Measurements from ENCODE around the gene FNDC8.
"Not testable (repeated sequence)": the region's sequence is repeated elsewhere in the genome, so short reads cannot be mapped to it uniquely, and the experiment has no call there.

FNDC8 gene

DNA sequence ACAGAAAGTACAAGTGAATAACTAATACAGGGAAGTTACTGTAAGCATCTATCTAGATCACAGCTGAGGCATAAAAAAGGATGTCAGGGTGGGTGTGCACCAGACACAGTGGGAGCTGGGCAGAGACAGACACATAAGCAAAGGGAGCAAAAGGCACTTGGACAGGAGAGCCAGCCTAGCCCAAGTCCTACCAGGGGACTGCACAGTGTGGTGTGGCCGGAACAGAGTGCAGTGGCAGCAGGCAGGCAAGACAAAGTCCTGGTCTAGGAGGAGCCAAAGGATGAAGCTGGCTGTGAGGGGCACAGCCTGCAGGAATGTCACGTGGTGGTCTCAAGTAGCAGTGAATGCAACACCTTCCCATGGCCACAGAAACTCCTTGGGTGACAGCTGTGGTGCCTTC, 23.6 kb upstream of the FNDC8 start:
- no peak for DNase-seq

GRCh38 chr17:35099908-35100307, 21.5 kb upstream of the FNDC8 start:
- DNase-seq: no peak

- DNase-seq: no peak
Observed at GRCh38 chr17:35101036-35101435, 20.4 kb upstream of the FNDC8 start.

GRCh38 chr17:35101725-35102124, 19.7 kb upstream of the FNDC8 start:
- no peak for DNase-seq

- DNase-seq: no peak
Observed at GRCh38 chr17:35103271-35103670, 18.1 kb upstream of the FNDC8 start.

DNA sequence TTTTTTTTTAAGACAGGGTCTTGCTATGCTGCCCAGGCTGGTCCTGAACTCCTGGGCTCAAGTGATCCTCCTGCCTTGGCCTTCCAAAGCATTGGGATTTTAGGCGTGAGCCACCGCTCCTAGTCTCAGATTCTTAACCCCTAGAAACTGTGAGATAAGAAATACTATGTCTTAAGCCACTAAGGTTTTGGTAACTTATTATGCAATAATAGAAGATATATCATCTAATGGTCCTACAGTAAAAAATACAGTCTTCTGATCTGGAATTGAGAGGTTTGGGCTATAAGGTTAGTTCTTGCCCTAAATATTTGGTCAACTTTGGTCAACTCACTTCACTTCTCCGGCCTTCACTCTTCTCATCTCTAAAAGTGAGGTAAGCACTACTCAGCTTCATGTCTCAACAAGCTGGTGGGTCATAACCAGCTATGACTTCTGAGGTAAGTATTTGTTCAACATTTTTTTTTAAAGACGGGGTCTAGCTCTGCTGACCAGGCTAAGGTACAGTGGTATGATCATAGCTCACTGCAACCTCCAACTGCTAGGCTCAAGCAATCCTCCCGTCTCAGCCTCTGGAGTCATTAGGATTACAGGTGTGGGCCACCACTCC, 16.5 kb upstream of the FNDC8 start:
- DNase-seq: no peak

- DNase-seq: not testable (repeated sequence)
Observed at GRCh38 chr17:35110791-35111190, 10.6 kb upstream of the FNDC8 start.

GRCh38 chr17:35116845-35117244, 4.6 kb upstream of the FNDC8 start:
- no peak for DNase-seq

GRCh38 chr17:35117984-35118383, 3.4 kb upstream of the FNDC8 start:
- DNase-seq: peak; percentile 7

GRCh38 chr17:35119370-35120165, 1.8 kb upstream of the FNDC8 start, which contains the start of gene RAD51D:
TSS of gene RAD51D (minus strand) at chr17:35119860. CDS start at chr17:35119613, 247 bp downstream.
- peak; percentile 74 for DNase-seq

GRCh38 chr17:35127751-35128514, 6.5 kb downstream of the FNDC8 start:
- DNase-seq: no peak

DNA sequence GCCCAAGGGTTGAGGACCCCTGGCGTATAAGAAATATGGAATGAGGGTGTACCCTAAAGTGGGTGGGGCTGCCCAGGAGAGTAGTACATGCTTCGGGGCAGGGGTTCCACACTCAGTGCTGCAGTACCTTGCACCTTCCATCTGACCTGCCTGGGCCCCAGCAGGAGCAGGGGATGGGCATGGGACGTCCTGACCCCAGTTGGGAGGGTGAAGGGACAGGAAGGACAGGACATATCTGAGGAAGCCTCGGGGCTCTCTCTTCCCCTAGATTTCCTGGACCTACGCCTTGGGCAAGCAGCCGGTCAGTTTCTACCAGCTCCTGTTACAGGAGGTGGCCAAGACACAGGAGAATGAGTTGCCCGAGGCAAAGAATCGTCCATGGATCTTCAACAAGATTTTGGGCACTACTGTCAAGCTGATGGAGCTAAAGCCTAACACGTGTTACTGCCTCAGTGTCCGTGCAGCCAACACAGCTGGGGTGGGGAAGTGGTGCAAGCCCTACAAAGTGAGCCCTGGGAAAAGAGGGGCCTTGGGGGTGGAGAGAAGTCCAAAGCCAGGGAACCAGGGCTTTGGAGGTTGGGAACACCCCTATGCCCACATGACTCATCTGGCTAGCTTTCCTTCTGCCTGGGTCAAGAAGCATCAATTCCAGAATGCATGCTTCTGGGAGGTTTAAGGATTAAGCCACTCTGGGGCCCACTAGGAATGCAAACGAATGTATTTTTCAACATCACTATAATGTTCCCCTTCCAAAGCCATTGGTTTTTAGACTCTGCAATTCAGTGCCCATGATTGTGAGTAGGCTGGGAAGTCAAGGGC, 7.9 kb downstream of the FNDC8 start:
- no peak for DNase-seq

- DNase-seq: no peak
Observed at GRCh38 chr17:35129973-35130351, 8.5 kb downstream of the FNDC8 start.

DNA sequence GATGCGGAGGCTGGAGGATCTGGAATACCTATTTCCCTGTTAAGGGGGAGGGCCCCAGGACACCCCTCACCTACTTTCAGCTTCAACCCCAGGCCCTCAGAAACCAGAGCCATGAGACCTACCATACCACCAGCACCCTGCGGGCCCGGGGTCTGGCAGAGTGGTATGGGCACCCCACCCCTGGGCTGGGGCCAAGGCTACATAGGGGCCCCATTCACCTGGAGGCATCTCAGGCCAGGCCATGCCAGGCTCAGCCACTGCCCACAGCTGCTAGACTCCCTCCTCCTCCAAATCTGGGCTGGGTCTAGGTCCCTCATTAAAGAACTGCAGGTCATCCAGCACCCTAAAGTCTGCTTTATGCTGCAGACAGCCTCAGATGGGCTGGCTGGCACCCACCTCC, 9.0 kb downstream of the FNDC8 start:
- no peak for DNase-seq

GRCh38 chr17:35132099-35132498, 10.7 kb downstream of the FNDC8 start:
- DNase-seq: no peak

- DNase-seq: no peak
Observed at GRCh38 chr17:35132816-35133550, 11.6 kb downstream of the FNDC8 start.

GRCh38 chr17:35135322-35135721, 13.9 kb downstream of the FNDC8 start:
- DNase-seq: no peak

DNA sequence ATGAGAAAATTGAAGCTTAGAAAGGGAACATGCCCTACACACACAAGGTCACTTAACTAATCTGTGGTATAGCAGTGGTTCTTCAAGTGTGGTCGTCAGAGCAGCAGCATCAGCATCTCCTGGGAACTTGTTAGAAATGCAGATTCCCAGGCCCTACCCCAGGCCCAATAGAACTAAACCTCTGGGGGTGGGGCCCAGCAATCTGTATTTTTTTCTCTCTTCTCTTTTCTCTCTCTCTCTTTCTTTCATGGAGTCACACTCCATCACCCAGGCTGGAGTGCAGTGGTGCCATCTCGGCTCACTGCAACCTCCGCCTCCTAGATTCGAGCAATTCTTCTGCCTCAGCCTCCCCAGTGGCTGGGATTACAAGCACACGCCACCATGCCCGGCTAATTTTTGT, 16.8 kb downstream of the FNDC8 start:
- no peak for DNase-seq

DNA sequence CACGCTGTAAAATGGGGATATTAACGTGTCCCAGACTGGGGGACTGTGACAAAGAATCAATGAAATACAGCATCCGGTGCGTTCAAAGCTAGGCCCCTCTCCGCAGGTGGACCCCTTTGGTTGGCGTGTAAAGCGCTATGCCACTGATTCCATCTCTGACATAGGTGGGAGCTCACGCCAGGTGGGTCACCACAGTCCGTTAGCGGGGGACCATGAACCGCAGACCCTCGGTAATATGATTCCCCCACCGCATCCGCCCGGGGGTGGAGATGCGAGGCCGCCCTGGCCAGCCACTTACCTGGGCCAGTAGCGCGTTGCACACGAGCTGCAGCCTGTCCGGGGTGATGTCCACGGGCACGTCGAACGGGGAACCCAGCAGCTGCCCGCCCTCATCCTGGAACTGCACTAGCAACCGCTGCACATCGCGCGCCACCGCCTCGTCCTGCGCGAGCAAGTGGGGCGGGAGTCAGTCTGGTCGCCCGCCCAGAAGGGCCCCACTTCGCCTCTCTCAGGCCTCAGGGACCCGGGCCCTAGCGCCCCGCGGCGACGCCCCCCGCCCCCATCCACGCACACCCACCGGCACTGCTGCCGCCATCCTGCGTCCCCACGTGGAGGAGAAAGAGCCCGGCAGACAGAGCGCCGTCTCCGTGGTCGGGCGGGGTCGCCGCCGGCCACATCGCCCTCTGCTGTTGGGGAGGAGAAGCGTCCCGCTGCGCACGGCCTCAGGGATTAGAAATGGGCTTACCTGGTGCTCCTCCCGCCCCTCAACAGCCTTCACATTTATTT, 20.5 kb downstream of the FNDC8 start, which contains the start of gene NLE1:
Gene NLE1, minus strand, starts transcription at position 623 of the 786 bp plus-strand sequence. Its CDS starts 28 bp downstream, at position 595.
- DNase-seq: peak; percentile 80

GRCh38 chr17:35142467-35142796, 21.0 kb downstream of the FNDC8 start:
- DNase-seq: no peak

GRCh38 chr17:35144840-35145239, 23.4 kb downstream of the FNDC8 start:
- DNase-seq: no peak

Measured in GDM1 (cell line).